ENCODE results near the gene IL3RA.

GRCh38 chrX:1388651-1389050 lies 52.1 kb downstream of the IL3RA start:
- no peak for TF ChIP-seq CTCF (conservative IDR thresholded peaks at IDR 0.05; ENCODE audit: low read depth in 2 of 2)
- TF ChIP-seq REST (IDR thresholded peaks at IDR 0.05; ENCODE audit: unreplicated experiment): no peak
- TF ChIP-seq EZH2phosphoT487 (IDR thresholded peaks at IDR 0.05; ENCODE audit: unreplicated experiment): no peak
- no peak for TF ChIP-seq POLR2AphosphoS5 (IDR thresholded peaks at IDR 0.05; ENCODE audit: low read depth)
- TF ChIP-seq JUNB (IDR thresholded peaks at IDR 0.05; ENCODE audit: unreplicated experiment): no peak
- no peak for TF ChIP-seq EZH2 (IDR thresholded peaks at IDR 0.05; ENCODE audit: low read depth, unreplicated experiment)
- no peak for TF ChIP-seq ZNF331 (CRISPR knock-in tag; IDR thresholded peaks at IDR 0.05; ENCODE audit: low read depth)
- TF ChIP-seq, protein P1, sequence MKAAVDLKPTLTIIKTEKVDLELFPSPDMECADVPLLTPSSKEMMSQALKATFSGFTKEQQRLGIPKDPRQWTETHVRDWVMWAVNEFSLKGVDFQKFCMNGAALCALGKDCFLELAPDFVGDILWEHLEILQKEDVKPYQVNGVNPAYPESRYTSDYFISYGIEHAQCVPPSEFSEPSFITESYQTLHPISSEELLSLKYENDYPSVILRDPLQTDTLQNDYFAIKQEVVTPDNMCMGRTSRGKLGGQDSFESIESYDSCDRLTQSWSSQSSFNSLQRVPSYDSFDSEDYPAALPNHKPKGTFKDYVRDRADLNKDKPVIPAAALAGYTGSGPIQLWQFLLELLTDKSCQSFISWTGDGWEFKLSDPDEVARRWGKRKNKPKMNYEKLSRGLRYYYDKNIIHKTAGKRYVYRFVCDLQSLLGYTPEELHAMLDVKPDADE (IDR thresholded peaks at IDR 0.05): no peak
- no peak for TF ChIP-seq NANOG (IDR thresholded peaks at IDR 0.05; ENCODE audit: borderline replicate concordance)
- TF ChIP-seq ZNF114 (CRISPR knock-in tag; IDR thresholded peaks at IDR 0.05): no peak
- TF ChIP-seq, protein P2, sequence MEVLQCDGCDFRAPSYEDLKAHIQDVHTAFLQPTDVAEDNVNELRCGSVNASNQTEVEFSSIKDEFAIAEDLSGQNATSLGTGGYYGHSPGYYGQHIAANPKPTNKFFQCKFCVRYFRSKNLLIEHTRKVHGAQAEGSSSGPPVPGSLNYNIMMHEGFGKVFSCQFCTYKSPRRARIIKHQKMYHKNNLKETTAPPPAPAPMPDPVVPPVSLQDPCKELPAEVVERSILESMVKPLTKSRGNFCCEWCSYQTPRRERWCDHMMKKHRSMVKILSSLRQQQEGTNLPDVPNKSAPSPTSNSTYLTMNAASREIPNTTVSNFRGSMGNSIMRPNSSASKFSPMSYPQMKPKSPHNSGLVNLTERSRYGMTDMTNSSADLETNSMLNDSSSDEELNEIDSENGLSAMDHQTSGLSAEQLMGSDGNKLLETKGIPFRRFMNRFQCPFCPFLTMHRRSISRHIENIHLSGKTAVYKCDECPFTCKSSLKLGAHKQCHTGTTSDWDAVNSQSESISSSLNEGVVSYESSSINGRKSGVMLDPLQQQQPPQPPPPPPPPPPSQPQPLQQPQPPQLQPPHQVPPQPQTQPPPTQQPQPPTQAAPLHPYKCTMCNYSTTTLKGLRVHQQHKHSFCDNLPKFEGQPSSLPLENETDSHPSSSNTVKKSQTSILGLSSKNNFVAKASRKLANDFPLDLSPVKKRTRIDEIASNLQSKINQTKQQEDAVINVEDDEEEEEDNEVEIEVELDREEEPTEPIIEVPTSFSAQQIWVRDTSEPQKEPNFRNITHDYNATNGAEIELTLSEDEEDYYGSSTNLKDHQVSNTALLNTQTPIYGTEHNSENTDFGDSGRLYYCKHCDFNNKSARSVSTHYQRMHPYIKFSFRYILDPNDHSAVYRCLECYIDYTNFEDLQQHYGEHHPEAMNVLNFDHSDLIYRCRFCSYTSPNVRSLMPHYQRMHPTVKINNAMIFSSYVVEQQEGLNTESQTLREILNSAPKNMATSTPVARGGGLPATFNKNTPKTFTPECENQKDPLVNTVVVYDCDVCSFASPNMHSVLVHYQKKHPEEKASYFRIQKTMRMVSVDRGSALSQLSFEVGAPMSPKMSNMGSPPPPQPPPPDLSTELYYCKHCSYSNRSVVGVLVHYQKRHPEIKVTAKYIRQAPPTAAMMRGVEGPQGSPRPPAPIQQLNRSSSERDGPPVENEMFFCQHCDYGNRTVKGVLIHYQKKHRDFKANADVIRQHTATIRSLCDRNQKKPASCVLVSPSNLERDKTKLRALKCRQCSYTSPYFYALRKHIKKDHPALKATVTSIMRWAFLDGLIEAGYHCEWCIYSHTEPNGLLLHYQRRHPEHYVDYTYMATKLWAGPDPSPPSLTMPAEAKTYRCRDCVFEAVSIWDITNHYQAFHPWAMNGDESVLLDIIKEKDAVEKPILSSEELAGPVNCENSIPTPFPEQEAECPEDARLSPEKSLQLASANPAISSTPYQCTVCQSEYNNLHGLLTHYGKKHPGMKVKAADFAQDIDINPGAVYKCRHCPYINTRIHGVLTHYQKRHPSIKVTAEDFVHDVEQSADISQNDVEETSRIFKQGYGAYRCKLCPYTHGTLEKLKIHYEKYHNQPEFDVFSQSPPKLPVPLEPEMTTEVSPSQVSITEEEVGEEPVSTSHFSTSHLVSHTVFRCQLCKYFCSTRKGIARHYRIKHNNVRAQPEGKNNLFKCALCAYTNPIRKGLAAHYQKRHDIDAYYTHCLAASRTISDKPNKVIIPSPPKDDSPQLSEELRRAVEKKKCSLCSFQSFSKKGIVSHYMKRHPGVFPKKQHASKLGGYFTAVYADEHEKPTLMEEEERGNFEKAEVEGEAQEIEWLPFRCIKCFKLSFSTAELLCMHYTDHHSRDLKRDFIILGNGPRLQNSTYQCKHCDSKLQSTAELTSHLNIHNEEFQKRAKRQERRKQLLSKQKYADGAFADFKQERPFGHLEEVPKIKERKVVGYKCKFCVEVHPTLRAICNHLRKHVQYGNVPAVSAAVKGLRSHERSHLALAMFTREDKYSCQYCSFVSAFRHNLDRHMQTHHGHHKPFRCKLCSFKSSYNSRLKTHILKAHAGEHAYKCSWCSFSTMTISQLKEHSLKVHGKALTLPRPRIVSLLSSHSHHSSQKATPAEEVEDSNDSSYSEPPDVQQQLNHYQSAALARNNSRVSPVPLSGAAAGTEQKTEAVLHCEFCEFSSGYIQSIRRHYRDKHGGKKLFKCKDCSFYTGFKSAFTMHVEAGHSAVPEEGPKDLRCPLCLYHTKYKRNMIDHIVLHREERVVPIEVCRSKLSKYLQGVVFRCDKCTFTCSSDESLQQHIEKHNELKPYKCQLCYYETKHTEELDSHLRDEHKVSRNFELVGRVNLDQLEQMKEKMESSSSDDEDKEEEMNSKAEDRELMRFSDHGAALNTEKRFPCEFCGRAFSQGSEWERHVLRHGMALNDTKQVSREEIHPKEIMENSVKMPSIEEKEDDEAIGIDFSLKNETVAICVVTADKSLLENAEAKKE (CRISPR knock-in tag; IDR thresholded peaks at IDR 0.05): no peak
